CD4-positive, CD25-positive, alpha-beta regulatory T cell (primary cell): Measurements from ENCODE around the gene SLCO1B1. TPM values are rescaled to one million over a fixed set of nuclear protein-coding genes. Genes with fewer than 3 reads are reported as not detected.
"Not testable (repeated sequence)": the region's sequence is repeated elsewhere in the genome, so short reads cannot be mapped to it uniquely, and the experiment has no call there.

Source experiments
- ATAC-seq, 2 donors: fragments of 150-1000 bp; cut with Tn5 transposase; one replicate each; pipeline ENCODE4 v1.10.0; 2021; ENCODE audit warnings: low read depth in 2 of 2, moderate number of reproducible peaks in 2 of 2, moderate library complexity in 1 of 2
- DNase-seq, 3 donors: peaks; one replicate each; pipeline versions ENCODE4 v3.0.0 to v3.0.0-alpha.2; 2012 to 2022; ENCODE audit warnings: mixed read lengths in 1 of 3
- H3K27ac ChIP-seq: one replicate; pipeline ENCODE4 v1.7.0; 2013; ENCODE audit warnings: mild to moderate bottlenecking, low read length; ENCODE audit not compliant: insufficient read depth, poor library complexity, severe bottlenecking
- H3K27me3 ChIP-seq: one replicate; pipeline ENCODE4 v1.7.0; 2013; ENCODE audit warnings: low read length; ENCODE audit not compliant: control insufficient read depth, insufficient read depth
- H3K36me3 ChIP-seq: one replicate; pipeline ENCODE4 v1.7.0; 2013; ENCODE audit warnings: mild to moderate bottlenecking, low read length, moderate library complexity; ENCODE audit not compliant: control insufficient read depth, insufficient read depth
- H3K4me1 ChIP-seq: 2 replicates; pipeline ENCODE4 v1.7.0; 2013; ENCODE audit warnings: mild to moderate bottlenecking, low read length; ENCODE audit not compliant: insufficient read depth, control insufficient read depth, poor library complexity, severe bottlenecking
- H3K4me3 ChIP-seq: one replicate; pipeline ENCODE4 v1.7.0; 2013; ENCODE audit warnings: low read depth, mild to moderate bottlenecking, low read length, moderate library complexity
- H3K9me3 ChIP-seq, 2 experiments: 1 replicate in 1 of 2; 2 replicates in 1 of 2; pipeline ENCODE4 v1.7.0; 2013; ENCODE audit warnings: low read length in 2 of 2, mild to moderate bottlenecking in 1 of 2, moderate library complexity in 1 of 2; ENCODE audit not compliant: control insufficient read depth in 2 of 2
- H3K27ac Mint-ChIP-seq, 3 donors: one replicate each; pipeline ENCODE4 v1.8.0; 2020 to 2022; ENCODE audit warnings: mild to moderate bottlenecking in 3 of 3, mixed read lengths in 3 of 3, moderate library complexity in 2 of 3
- H3K27me3 Mint-ChIP-seq: one replicate; pipeline ENCODE4 v1.8.0; 2022; ENCODE audit warnings: mild to moderate bottlenecking, mixed read lengths
- H3K36me3 Mint-ChIP-seq: one replicate; pipeline ENCODE4 v1.8.0; 2020; ENCODE audit warnings: mixed read lengths
- H3K4me1 Mint-ChIP-seq, 4 donors: one replicate each; pipeline ENCODE4 v1.8.0; 2020 to 2022; ENCODE audit warnings: mixed read lengths in 4 of 4, mild to moderate bottlenecking in 1 of 4
- H3K4me3 Mint-ChIP-seq, 4 donors: one replicate each; pipeline ENCODE4 v1.8.0; 2020 to 2022; ENCODE audit warnings: mild to moderate bottlenecking in 4 of 4, mixed read lengths in 4 of 4, moderate library complexity in 3 of 4
- H3K9me3 Mint-ChIP-seq, 7 donors: one replicate each; pipeline ENCODE4 v1.8.0; 2020 to 2022; ENCODE audit warnings: mixed read lengths in 7 of 7, mild to moderate bottlenecking in 3 of 7, moderate library complexity in 2 of 7
- polyA plus RNA-seq, 4 donors: library from polyadenylated mRNA; unstranded; fragments of 300-500 nt; fragmentation: Illumina TruSeq; gene quantifications; one replicate each; pipeline ENCODE4 v1.2.3, GENCODE V29; 2021
- total RNA-seq: library from RNA; stranded (reverse); gene quantifications from one replicate; pipeline ENCODE4 v1.2.3, GENCODE V29; 2022

Gene SLCO1B1
- total and polyA plus RNA-seq, 5 donors from 2014 or later: not detected

GRCh38 chr12:21129906-21130305, 1.1 kb upstream of the SLCO1B1 start:
- Histone ChIP-seq H3K4me1 (no peaks in the 10 kb centered on the region), H3K36me3 (no peaks in the 10 kb centered on the region), H3K27ac (no peak overlapping the region), H3K4me3 (no peak overlapping the region), H3K9me3 (no peaks in the 10 kb centered on the region), H3K27me3 (no peaks in the 10 kb centered on the region)
- DNase-seq: no peak
- Mint-ChIP-seq H3K4me3 (no peak overlapping the region), H3K36me3 (no peaks in the 10 kb centered on the region), H3K27me3 (no peaks in the 10 kb centered on the region), H3K4me1 (no peaks in the 10 kb centered on the region), H3K9me3 (peaks cover 0 to 5% (median 1%) of the 10 kb centered on the region in 7 donors), H3K27ac (no peak overlapping the region)
- no peak for ATAC-seq

- H3K4me1 Mint-ChIP-seq, H3K27ac ChIP-seq, H3K27me3 ChIP-seq, H3K4me3 ChIP-seq, H3K4me3 Mint-ChIP-seq, H3K27ac Mint-ChIP-seq, H3K36me3 ChIP-seq, DNase-seq, H3K9me3 ChIP-seq, H3K27me3 Mint-ChIP-seq, ATAC-seq, H3K36me3 Mint-ChIP-seq, H3K9me3 Mint-ChIP-seq, H3K4me1 ChIP-seq: not testable (repeated sequence)
Observed at GRCh38 chr12:21137318-21137999, 6.5 kb downstream of the SLCO1B1 start.

GRCh38 chr12:21138016-21138415, 7.0 kb downstream of the SLCO1B1 start:
- Mint-ChIP-seq H3K27ac (no peak overlapping the region), H3K9me3 (peaks cover 0 to 9% (median 3%) of the 10 kb centered on the region in 7 donors), H3K4me1 (no peaks in the 10 kb centered on the region), H3K27me3 (no peaks in the 10 kb centered on the region), H3K36me3 (no peaks in the 10 kb centered on the region), H3K4me3 (no peak overlapping the region)
- Histone ChIP-seq H3K4me3 (no peak overlapping the region), H3K9me3 (no peaks in the 10 kb centered on the region), H3K36me3 (no peaks in the 10 kb centered on the region), H3K27ac (no peak overlapping the region), H3K27me3 (no peaks in the 10 kb centered on the region), H3K4me1 (no peaks in the 10 kb centered on the region)
- DNase-seq (no peak), ATAC-seq (no peak)

GRCh38 chr12:21144309-21144708, 13.3 kb downstream of the SLCO1B1 start:
- no peak for DNase-seq
- no peaks in the 10 kb centered on the region for H3K9me3 ChIP-seq
- no peaks in the 10 kb centered on the region for H3K4me1 Mint-ChIP-seq
- H3K27ac ChIP-seq: no peak overlapping the region
- no peaks in the 10 kb centered on the region for H3K36me3 ChIP-seq
- no peaks in the 10 kb centered on the region for H3K36me3 Mint-ChIP-seq
- no peak overlapping the region for H3K27ac Mint-ChIP-seq
- H3K4me3 Mint-ChIP-seq: no peak overlapping the region
- H3K27me3 Mint-ChIP-seq: no peaks in the 10 kb centered on the region
- H3K9me3 Mint-ChIP-seq: peaks cover 0 to 5% (median 0%) of the 10 kb centered on the region in 7 donors
- H3K4me1 ChIP-seq: no peaks in the 10 kb centered on the region
- no peak overlapping the region for H3K4me3 ChIP-seq
- H3K27me3 ChIP-seq: no peaks in the 10 kb centered on the region
- ATAC-seq: no peak

- not testable (repeated sequence) for DNase-seq, H3K4me3 ChIP-seq, H3K9me3 Mint-ChIP-seq, H3K4me1 Mint-ChIP-seq, H3K27ac Mint-ChIP-seq, H3K4me1 ChIP-seq, ATAC-seq, H3K36me3 Mint-ChIP-seq, H3K9me3 ChIP-seq, H3K36me3 ChIP-seq, H3K27ac ChIP-seq, H3K4me3 Mint-ChIP-seq, H3K27me3 ChIP-seq, H3K27me3 Mint-ChIP-seq
Observed at GRCh38 chr12:21149861-21150260, 18.9 kb downstream of the SLCO1B1 start.

- H3K27ac Mint-ChIP-seq: no peak overlapping the region
Observed at GRCh38 chr12:21151184-21151583, 20.2 kb downstream of the SLCO1B1 start.

GRCh38 chr12:21155522-21156351, 24.7 kb downstream of the SLCO1B1 start:
- Histone ChIP-seq H3K27ac (no peak overlapping the region), H3K27me3 (no peaks in the 10 kb centered on the region), H3K36me3 (no peaks in the 10 kb centered on the region), H3K9me3 (no peaks in the 10 kb centered on the region), H3K4me1 (no peaks in the 10 kb centered on the region), H3K4me3 (no peak overlapping the region)
- Mint-ChIP-seq H3K4me3 (no peak overlapping the region), H3K36me3 (no peaks in the 10 kb centered on the region), H3K27me3 (no peaks in the 10 kb centered on the region), H3K4me1 (no peaks in the 10 kb centered on the region), H3K9me3 (no peaks in the 10 kb centered on the region), H3K27ac (no peak overlapping the region)
- no peak for DNase-seq
- no peak for ATAC-seq

More at GRCh38 chr12:21151184-21151583, 20.2 kb downstream of the SLCO1B1 start:
- no peaks in the 10 kb centered on the region for H3K9me3 ChIP-seq
- no peaks in the 10 kb centered on the region for H3K4me1 Mint-ChIP-seq
- H3K4me3 ChIP-seq: no peak overlapping the region
- no peaks in the 10 kb centered on the region for H3K36me3 ChIP-seq
- H3K4me1 ChIP-seq: no peaks in the 10 kb centered on the region
- no peaks in the 10 kb centered on the region for H3K27me3 ChIP-seq
- no peaks in the 10 kb centered on the region for H3K36me3 Mint-ChIP-seq
- no peak overlapping the region for H3K4me3 Mint-ChIP-seq
- no peaks in the 10 kb centered on the region for H3K27me3 Mint-ChIP-seq
- H3K9me3 Mint-ChIP-seq: peaks cover 0 to 3% (median 0%) of the 10 kb centered on the region in 7 donors
- DNase-seq (no peak), ATAC-seq (no peak)
- no peak overlapping the region for H3K27ac ChIP-seq

GRCh38 chr12:21165048-21165447, 34.1 kb downstream of the SLCO1B1 start:
- Histone ChIP-seq H3K36me3 (no peaks in the 10 kb centered on the region), H3K27ac (no peak overlapping the region), H3K27me3 (no peaks in the 10 kb centered on the region), H3K4me3 (no peak overlapping the region), H3K4me1 (no peaks in the 10 kb centered on the region), H3K9me3 (no peaks in the 10 kb centered on the region)
- H3K4me1 Mint-ChIP-seq: no peaks in the 10 kb centered on the region
- peaks cover 3% of the 10 kb centered on the region for H3K27me3 Mint-ChIP-seq
- H3K36me3 Mint-ChIP-seq: no peaks in the 10 kb centered on the region
- peaks cover 0 to 5% (median 2%) of the 10 kb centered on the region in 7 donors for H3K9me3 Mint-ChIP-seq
- H3K27ac Mint-ChIP-seq: no peak overlapping the region
- no peak for ATAC-seq
- no peak overlapping the region for H3K4me3 Mint-ChIP-seq
- no peak for DNase-seq
